Astrocyte of the spinal cord (primary cell): Measurements from ENCODE around the gene SERTAD2.

Experiments used
- DNase-seq: peaks from one replicate; pipeline ENCODE4 v3.0.0; 2011; ENCODE audit warnings: low read depth, low spot score
- H3K4me3 ChIP-seq: 2 replicates; pipeline ENCODE4 v1.5.1; 2011; ENCODE audit warnings: low read depth, mild to moderate bottlenecking, low read length, moderate library complexity
- CTCF ChIP-seq: IDR thresholded peaks from 2 replicates; pipeline ENCODE4 v1.5.1; 2012; ENCODE audit warnings: low read depth, mild to moderate bottlenecking, low read length, inconsistent platforms
- in situ Hi-C: cut with HindIII; loops from 2 replicates; pipeline ENCODE4 v1.10.0; 2017; ENCODE audit warnings: low sequenced_read_pairs

Gene SERTAD2

DNA sequence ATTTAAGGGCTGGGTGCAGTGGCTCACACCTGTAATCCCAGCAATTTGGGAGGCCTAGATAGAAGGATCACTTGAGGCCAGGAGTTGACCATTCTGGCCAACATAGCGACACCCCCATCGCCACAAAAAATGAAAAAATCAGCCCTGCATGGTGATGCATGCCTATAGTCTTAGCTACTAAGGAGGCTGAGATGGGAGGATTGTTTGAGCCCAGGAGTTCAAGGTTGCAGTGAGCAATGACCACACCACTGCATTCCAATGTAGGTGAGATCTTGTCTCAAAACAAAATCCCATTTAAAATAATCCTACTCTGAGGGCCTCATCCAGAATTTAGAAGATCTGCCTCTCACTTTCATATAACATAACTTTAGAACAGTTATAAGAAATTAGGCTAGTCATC lies 2.7 kb upstream of the SERTAD2 start:
- in situ Hi-C loops, result no loop called here
- no peak for TF ChIP-seq CTCF
- DNase-seq, result no peak

DNA sequence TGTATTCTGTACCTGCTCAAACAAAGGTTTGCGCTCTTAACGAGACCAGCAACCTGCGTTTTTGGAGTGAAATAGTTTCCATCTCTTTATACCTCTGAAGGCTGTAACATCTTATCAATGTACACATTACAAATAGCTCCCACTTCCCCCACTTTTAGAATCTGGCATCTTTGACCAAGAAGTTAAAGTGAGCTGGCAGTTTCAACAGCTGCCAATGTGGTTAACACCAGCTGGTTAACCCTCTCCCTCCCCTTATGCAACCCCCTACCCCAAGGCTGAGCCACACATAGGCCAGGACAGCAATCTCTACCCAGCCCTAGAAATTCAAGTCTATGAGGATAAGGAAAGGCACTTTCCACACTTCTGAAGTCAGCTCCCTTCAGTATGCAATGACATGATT lies 2.2 kb upstream of the SERTAD2 start:
- TF ChIP-seq CTCF, result no peak
- no peak for DNase-seq
- H3K4me3 ChIP-seq, result no peak overlapping the region
- in situ Hi-C loops, result no loop called here

More for the DNA sequence above, 2.7 kb upstream of the SERTAD2 start:
- no peak overlapping the region for H3K4me3 ChIP-seq

GRCh38 chr2:64655018-64655664 lies 1.4 kb upstream of the SERTAD2 start:
- peak; percentile 28 for TF ChIP-seq CTCF
- no peak overlapping the region for H3K4me3 ChIP-seq
- DNase-seq, result peak; percentile 38
- in situ Hi-C loops, result no loop called here

DNA sequence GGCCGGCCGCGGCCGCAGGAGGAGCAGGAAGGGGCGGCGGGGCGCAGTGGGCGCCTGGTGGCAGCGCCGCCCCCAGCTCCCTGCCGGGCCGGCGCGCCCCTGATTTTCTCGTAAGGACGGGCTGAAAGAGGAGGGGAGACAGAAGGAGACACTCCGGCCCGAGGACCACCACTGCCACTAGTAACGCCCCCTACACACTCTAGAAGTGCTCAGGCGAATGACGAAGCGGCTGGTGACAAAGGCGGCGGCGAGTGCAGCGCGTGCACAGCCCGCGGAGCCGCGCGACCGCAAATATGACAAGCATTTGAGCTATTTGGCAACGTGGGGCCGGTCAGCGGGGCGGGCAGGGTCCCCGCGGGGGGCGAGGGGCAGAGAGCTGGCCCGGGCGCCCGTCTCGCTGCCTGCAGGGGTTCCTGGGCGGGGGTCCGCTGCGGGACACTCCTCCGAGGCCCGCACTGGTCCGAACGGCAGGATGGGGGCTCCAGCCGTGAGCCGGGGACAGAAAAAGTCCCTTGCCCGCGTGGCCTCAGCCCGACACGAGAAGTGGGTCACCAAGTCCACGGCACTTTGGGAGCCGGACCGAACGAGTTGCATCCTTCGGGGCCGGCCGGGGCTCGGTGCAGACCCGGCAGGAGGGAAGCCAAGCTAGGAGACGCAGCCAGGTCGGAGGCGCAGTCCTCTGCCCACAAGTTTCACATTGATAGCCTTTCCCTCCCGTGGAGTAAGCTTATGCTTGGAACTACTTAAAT lies 524 bp upstream of the SERTAD2 start:
- peak; percentile 86 for DNase-seq
- in situ Hi-C loops, result no loop called here
- no peak for TF ChIP-seq CTCF
- peak overlapping the region; percentile 64 for H3K4me3 ChIP-seq

GRCh38 chr2:64652231-64653108 lies 1.2 kb downstream of the SERTAD2 start:
- peak overlapping the region; percentile 85 for H3K4me3 ChIP-seq
- no peak for TF ChIP-seq CTCF
- in situ Hi-C loops, result no loop called here
- DNase-seq, result peak; percentile 41

DNA sequence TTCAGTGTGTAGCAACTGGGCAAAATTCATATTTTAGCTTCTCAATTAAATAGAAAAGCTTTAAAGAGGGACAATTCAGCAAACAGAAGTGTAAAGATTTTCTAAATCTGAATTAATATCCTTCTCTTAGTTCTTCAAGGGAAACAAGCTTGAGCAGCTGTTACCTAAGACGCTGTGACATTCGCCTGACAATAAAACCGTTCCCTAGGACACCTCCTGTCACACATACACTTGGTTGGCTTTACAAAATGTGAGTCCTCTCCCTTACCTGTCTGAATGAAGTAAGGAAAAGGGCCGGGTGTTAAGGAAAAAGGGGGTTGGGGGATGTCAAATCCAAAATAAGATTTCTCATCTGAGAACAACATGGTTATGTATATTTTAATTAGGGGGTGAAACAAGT lies 2.1 kb downstream of the SERTAD2 start:
- no peak overlapping the region for H3K4me3 ChIP-seq
- TF ChIP-seq CTCF, result no peak
- no peak for DNase-seq
- in situ Hi-C loops, result no loop called here
